Hepatocyte (in vitro differentiated cells): ENCODE measurements around the gene ATP1B1. TPM values are rescaled to one million over a fixed set of nuclear protein-coding genes. Genes with fewer than 3 reads are reported as not detected.
A peak's percentile ranks its signal among the peaks of the same experiment; 100 is the strongest.
"Not testable (repeated sequence)": the region's sequence is repeated elsewhere in the genome, so short reads cannot be mapped to it uniquely, and the experiment has no call there.

ENCODE experiments used
- DNase-seq: peaks from one replicate; pipeline ENCODE4 v3.0.0-alpha.2; 2016; ENCODE audit warnings: low spot score
- H2AFZ ChIP-seq: fragments of 200-600 bp; sonication (generic); 2 replicates; pipeline ENCODE4 v1.6.0; 2016; ENCODE audit warnings: antibody characterized with exemption, mild to moderate bottlenecking
- H3K27ac ChIP-seq: fragments of 200-600 bp; sonication (generic); 2 replicates; pipeline ENCODE4 v1.5.1; 2016; ENCODE audit warnings: mild to moderate bottlenecking
- H3K27me3 ChIP-seq: fragments of 200-600 bp; sonication (generic); 2 replicates; pipeline ENCODE4 v1.6.1; 2016
- H3K36me3 ChIP-seq: fragments of 200-600 bp; sonication (generic); replicated peaks from 2 replicates; pipeline ENCODE4 v1.5.1; 2016; ENCODE audit warnings: low read depth; ENCODE audit not compliant: insufficient read depth
- H3K4me1 ChIP-seq: fragments of 200-600 bp; sonication (generic); 2 replicates; pipeline ENCODE4 v1.5.1; 2016; ENCODE audit warnings: mild to moderate bottlenecking, moderate library complexity; ENCODE audit not compliant: insufficient read depth
- H3K4me2 ChIP-seq: fragments of 200-600 bp; sonication (generic); 2 replicates; pipeline ENCODE4 v1.6.0; 2016
- H3K4me3 ChIP-seq: fragments of 200-600 bp; sonication (generic); 2 replicates; pipeline ENCODE4 v1.5.1; 2016; ENCODE audit warnings: mild to moderate bottlenecking
- H3K79me2 ChIP-seq: fragments of 200-600 bp; sonication (generic); 2 replicates; pipeline ENCODE4 v1.6.0; 2017; ENCODE audit warnings: mild to moderate bottlenecking
- H3K9me2 ChIP-seq: fragments of 200-600 bp; sonication (generic); replicated peaks from 2 replicates; pipeline ENCODE4 v1.6.0; 2017; ENCODE audit warnings: mild to moderate bottlenecking; ENCODE audit not compliant: insufficient read depth
- H3K9me3 ChIP-seq: fragments of 200-600 bp; sonication (generic); 2 replicates; pipeline ENCODE4 v1.5.1; 2016; ENCODE audit warnings: low read depth, mild to moderate bottlenecking
- H4K20me1 ChIP-seq: fragments of 200-600 bp; sonication (generic); 2 replicates; pipeline ENCODE4 v1.6.0; 2016; ENCODE audit warnings: mild to moderate bottlenecking; ENCODE audit not compliant: insufficient read depth, poor library complexity, severe bottlenecking
- EZH2 ChIP-seq: fragments of 200-600 bp; sonication (generic); IDR thresholded peaks from 2 replicates; pipeline ENCODE4 v1.6.1; 2016; ENCODE audit warnings: antibody characterized with exemption, mild to moderate bottlenecking, borderline replicate concordance
- EZH2phosphoT487 ChIP-seq: fragments of 200-600 bp; sonication (generic); IDR thresholded peaks from one replicate; pipeline ENCODE4 v1.6.1; 2018; ENCODE audit warnings: antibody characterized with exemption, mild to moderate bottlenecking, low read depth, moderate library complexity; ENCODE audit not compliant: unreplicated experiment, severe bottlenecking
- WGBS: methylation state at CpG from one replicate; pipeline ENCODE4 v1.1.6; 2016; ENCODE audit warnings: low lambda C conversion rate; ENCODE audit errors: missing lambda C conversion rate; 5-methylcytosine and 5-hydroxymethylcytosine counted together
- polyA plus RNA-seq: library from polyadenylated mRNA; unstranded; fragments of >200 nt; fragmentation: Nextera tagmentation; extraction: Ambion mirVana; gene quantifications from 2 replicates; pipeline ENCODE4 v1.2.1, GENCODE V29; 2016
- total RNA-seq: library from RNA; depleted of rRNA; stranded (reverse); fragments of >200 nt; gene quantifications from 2 replicates; pipeline ENCODE4 v1.2.3, GENCODE V29; 2014
- TF ChIP-seq, protein P1 (sequence below): fragments of 200-600 bp; sonication (generic); IDR thresholded peaks from 2 replicates; pipeline ENCODE4 v1.5.1; 2016; ENCODE audit warnings: antibody characterized with exemption, mild to moderate bottlenecking; ENCODE audit not compliant: poor library complexity

ATP1B1 gene
- total and polyA plus RNA-seq, 2 experiments from 2014 or later = 123 to 379 TPM

DNA sequence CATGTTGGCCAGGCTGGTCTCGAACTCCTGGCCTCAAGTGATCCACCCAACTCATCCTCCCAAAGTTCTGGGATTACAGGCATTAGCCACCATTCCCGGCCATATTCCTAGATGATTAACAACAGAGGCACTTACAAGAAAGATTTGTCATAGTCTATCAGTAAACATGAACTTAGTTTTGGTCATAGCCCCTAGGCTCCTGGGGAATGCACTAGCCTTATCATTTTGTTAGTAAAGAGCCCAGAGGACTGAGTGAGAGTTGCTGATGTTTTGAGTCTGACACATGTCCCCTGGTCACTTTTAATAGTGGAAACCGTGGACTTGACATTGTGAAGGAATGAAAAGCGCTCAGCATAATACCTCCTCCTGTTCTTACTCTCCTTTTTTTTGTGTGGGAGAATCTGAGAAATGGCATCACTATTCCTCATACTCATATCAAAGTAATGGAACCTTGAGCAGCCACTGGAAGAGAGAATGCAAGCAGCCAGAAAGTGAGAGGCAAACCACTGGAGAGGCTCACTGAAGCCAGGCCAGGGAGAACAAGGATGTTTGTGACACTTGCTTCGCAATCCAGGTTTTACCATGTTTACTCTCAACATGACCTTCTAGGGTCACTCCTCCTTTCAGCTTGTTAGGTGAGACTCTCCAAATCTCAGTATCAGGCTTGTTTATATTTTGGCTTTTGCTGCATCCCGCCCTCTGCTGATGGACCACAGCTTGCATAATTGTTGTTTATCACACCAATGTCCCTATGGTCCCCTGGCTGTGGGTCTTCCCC, 14.8 kb downstream of the ATP1B1 start:
- DNase-seq = no peak
- no peak for TF ChIP-seq EZH2phosphoT487
- TF ChIP-seq, protein P1, sequence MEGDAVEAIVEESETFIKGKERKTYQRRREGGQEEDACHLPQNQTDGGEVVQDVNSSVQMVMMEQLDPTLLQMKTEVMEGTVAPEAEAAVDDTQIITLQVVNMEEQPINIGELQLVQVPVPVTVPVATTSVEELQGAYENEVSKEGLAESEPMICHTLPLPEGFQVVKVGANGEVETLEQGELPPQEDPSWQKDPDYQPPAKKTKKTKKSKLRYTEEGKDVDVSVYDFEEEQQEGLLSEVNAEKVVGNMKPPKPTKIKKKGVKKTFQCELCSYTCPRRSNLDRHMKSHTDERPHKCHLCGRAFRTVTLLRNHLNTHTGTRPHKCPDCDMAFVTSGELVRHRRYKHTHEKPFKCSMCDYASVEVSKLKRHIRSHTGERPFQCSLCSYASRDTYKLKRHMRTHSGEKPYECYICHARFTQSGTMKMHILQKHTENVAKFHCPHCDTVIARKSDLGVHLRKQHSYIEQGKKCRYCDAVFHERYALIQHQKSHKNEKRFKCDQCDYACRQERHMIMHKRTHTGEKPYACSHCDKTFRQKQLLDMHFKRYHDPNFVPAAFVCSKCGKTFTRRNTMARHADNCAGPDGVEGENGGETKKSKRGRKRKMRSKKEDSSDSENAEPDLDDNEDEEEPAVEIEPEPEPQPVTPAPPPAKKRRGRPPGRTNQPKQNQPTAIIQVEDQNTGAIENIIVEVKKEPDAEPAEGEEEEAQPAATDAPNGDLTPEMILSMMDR = no peak
- no peak for TF ChIP-seq EZH2
- peaks cover 90% of the 10 kb centered on the region for H3K79me2 ChIP-seq
- peaks cover 38% of the 10 kb centered on the region for H4K20me1 ChIP-seq
- H3K27ac ChIP-seq = peak overlapping the region; percentile 95
- peaks cover 56% of the 10 kb centered on the region for H3K4me1 ChIP-seq
- H3K9me3 ChIP-seq = no peaks in the 10 kb centered on the region
- no peak overlapping the region for H3K4me3 ChIP-seq
- H3K27me3 ChIP-seq = no peaks in the 10 kb centered on the region
- WGBS = 79% methylated on average over 6 of the region's 6 CpGs
- H3K4me2 ChIP-seq = no peak overlapping the region
- no peaks in the 10 kb centered on the region for H3K36me3 ChIP-seq
- H3K9me2 ChIP-seq = no peaks in the 10 kb centered on the region
- no peak overlapping the region for H2AFZ ChIP-seq

DNA sequence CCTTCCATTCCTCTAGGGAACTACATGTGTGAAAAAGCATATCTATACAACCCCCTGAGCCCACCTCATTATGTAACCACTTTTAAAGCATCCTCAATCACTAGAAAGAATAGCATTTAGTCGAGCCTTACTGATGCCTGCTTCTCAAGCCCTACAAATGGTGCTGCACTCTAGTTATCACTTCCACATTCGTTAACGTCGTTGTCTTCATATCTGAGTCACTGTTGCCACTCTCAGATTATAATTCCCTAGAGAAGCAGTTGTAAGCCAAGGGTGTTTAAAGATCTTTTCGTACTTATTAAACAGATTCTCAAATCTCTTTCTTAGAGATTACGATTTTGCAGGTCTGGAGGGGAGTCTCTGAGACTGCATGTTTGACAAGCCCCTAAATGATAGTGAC, 16.5 kb downstream of the ATP1B1 start:
- Histone ChIP-seq H4K20me1 (peaks cover 32% of the 10 kb centered on the region), H3K27ac (peak overlapping the region; percentile 54), H3K79me2 (peaks cover 89% of the 10 kb centered on the region), H3K4me1 (peaks cover 39% of the 10 kb centered on the region), H3K36me3 (no peaks in the 10 kb centered on the region), H2AFZ (no peak overlapping the region), H3K9me3 (no peaks in the 10 kb centered on the region), H3K4me2 (no peak overlapping the region), H3K27me3 (no peaks in the 10 kb centered on the region), H3K4me3 (no peak overlapping the region), H3K9me2 (no peaks in the 10 kb centered on the region)
- 67% methylated on average over 6 of the region's 6 CpGs for WGBS
- TF ChIP-seq, protein P1 = no peak
- no peak for TF ChIP-seq EZH2phosphoT487
- no peak for TF ChIP-seq EZH2
- DNase-seq = no peak

DNA sequence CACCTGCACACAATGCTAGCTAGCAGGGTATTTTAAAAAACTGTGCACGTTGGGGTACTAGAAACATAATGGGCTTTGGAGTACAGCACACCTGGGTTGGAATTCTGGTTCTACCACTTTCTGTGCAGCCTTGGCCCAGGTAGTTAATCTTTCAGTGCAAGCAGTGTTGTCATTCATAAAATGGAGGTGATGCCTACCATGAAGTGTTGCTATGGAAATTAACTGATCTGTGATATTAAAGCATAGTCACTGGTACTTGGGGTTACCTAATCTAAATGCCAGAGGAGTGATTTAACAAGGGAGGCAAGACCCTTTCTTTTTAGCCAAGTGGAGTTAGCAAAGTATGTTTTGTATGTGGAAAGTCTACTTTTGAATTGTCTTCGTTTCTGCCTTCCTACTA, 18.0 kb downstream of the ATP1B1 start:
- H3K4me1 ChIP-seq = peaks cover 25% of the 10 kb centered on the region
- no peaks in the 10 kb centered on the region for H3K9me3 ChIP-seq
- peak overlapping the region; percentile 71 for H3K27ac ChIP-seq
- DNase-seq = no peak
- no peaks in the 10 kb centered on the region for H3K36me3 ChIP-seq
- peak overlapping the region; percentile 14 for H3K4me2 ChIP-seq
- no peaks in the 10 kb centered on the region for H3K27me3 ChIP-seq
- WGBS = 53% methylated on average over 2 of the region's 2 CpGs
- peaks cover 86% of the 10 kb centered on the region for H3K79me2 ChIP-seq
- no peak for TF ChIP-seq EZH2phosphoT487
- TF ChIP-seq, protein P1 = no peak
- TF ChIP-seq EZH2 = no peak
- no peak overlapping the region for H3K4me3 ChIP-seq
- no peak overlapping the region for H2AFZ ChIP-seq
- H4K20me1 ChIP-seq = peaks cover 30% of the 10 kb centered on the region
- H3K9me2 ChIP-seq = no peaks in the 10 kb centered on the region

DNA sequence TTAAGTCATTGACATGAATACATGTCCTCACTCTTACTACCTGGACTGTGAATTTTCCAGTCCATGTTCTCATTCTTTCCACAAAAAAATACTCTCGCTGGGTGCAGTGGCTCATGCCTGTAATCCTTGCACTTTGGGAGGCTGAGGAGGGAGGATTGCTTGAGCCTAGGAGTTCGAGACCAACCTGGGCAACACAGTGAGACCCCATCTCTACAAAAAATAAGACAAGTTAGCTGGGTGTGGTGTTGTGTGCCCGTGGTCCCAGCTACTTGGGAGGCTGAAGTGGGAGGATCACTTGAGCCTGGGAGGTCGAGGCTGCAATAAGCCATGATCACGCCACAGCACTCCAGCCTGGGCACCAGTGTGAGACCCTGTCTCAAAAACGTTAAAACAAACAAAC, 19.1 kb downstream of the ATP1B1 start:
- not testable (repeated sequence) for H3K27me3 ChIP-seq, H3K9me2 ChIP-seq, H2AFZ ChIP-seq, H3K36me3 ChIP-seq, H3K4me3 ChIP-seq, H3K9me3 ChIP-seq, DNase-seq, H3K4me2 ChIP-seq
- WGBS = 96% methylated on average over 6 of the region's 6 CpGs
- Histone ChIP-seq H3K4me1 (peaks cover 16% of the 10 kb centered on the region), H4K20me1 (peaks cover 29% of the 10 kb centered on the region), H3K27ac (peak overlapping the region; percentile 71), H3K79me2 (peaks cover 89% of the 10 kb centered on the region)
